Stimulated activated CD4-positive, alpha-beta T cell treated with anti-CD3 and anti-CD28 coated beads, Interleukin-1b, Interleukin-23, amount 100 ng/mL, for 1 hour (primary cell): ENCODE data around the gene ST14.
"Not testable (repeated sequence)": the region's sequence is repeated elsewhere in the genome, so short reads cannot be mapped to it uniquely, and the experiment has no call there.

Experiments
- DNase-seq, 2 donors: peaks; one replicate each; pipeline ENCODE4 v3.0.0-alpha.2; 2020; ENCODE audit warnings: low read depth in 2 of 2

ST14 gene

GRCh38 chr11:130188047-130188446 is 28.5 kb downstream of the ST14 start:
- DNase-seq, result no peak

GRCh38 chr11:130188585-130189347 is 29.2 kb downstream of the ST14 start:
- no peak for DNase-seq

DNA sequence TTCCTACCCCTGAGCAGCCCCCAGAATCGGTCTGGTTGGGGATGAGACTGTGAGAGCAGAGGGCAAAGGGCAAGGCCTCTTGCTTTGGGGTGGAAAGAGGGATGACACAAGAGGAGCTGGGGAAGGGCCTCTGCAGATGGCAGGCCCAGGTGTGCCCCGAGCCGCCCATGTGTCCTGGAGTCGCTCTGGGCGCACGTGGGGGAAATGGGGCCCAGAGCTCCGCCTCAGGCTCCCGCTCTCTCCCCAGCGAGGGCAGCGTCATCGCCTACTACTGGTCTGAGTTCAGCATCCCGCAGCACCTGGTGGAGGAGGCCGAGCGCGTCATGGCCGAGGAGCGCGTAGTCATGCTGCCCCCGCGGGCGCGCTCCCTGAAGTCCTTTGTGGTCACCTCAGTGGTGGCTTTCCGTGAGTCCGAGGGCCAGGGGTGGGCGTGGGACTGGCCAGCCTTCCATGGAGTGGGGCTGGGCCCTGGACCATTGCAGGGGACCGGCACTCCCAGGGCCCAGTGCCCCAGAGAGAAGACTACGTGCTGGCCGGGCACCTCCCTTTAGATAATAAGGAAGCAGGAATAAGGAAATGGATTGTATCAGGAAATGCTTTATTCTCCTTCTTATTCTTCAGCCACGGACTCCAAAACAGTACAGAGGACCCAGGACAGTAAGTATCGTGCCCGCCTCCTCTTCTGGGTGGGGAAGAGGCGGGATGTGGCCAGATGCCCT is 30.1 kb downstream of the ST14 start:
- no peak for DNase-seq

GRCh38 chr11:130190371-130190881 is 30.8 kb downstream of the ST14 start:
- no peak for DNase-seq

DNA sequence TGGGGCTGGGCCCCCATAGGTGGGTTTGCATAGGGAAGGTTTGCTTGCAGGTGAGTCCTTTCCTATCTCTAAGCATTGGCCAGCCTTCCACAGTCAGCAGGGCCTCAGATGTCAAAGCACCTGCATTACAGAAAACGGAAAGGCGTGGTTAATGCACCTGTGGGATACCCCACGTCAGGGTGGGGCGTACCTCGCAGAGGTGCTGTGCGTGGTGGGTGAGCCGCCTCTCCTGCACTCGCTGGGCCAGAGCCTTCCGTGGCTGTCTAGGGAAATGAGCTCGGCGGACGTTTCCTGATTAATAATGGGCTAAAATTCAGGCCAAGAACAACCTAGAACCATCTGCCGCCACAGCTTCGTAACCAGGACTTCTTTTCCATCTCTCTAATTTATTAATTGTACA is 32.3 kb downstream of the ST14 start:
- DNase-seq, result no peak

GRCh38 chr11:130192845-130193267 is 33.3 kb downstream of the ST14 start:
- no peak for DNase-seq

DNA sequence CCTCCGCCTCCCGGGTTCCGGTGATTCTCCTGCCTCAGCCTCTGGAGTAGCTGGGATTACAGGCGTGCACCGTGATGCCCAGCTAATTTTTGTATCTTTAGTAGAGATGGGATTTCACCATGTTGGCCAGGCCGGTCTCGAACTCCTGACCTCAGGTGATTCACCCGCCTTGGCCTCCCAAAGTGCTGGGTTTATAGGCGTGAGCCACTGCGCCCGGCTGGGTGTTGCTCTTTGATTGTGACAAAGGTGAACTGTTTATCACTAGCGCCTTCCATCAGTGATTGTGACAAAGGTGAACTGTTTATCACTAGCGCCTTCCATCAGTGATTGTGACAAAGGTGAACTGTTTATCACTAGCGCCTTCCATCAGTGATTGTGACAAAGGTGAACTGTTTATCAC is 34.0 kb downstream of the ST14 start:
- not testable (repeated sequence) for DNase-seq

- DNase-seq, result no peak
These were observed 34.9 kb downstream of the ST14 start for GRCh38 chr11:130194241-130195023.

- no peak for DNase-seq
These were observed 37.9 kb downstream of the ST14 start for GRCh38 chr11:130197386-130198035.

- DNase-seq, result no peak
These were observed 38.7 kb downstream of the ST14 start for GRCh38 chr11:130198292-130198691.

DNA sequence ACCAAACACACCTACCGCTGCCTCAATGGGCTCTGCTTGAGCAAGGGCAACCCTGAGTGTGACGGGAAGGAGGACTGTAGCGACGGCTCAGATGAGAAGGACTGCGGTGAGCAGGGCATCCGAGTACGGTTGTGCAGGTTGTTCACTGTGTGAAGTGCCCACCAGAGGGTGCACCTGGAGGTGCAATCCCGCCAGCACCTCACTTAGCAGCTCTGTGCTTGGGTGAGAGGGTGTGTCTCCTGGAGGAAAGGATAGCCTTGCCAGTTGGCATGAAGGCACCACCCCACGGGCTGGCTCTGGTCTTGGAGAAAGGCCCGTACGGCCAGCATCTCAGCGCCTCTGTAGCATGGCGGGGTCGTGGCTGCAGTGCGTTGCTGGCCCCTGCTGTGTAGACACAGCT is 39.4 kb downstream of the ST14 start:
- DNase-seq, result no peak

GRCh38 chr11:130199792-130200191 is 40.2 kb downstream of the ST14 start:
- no peak for DNase-seq

DNA sequence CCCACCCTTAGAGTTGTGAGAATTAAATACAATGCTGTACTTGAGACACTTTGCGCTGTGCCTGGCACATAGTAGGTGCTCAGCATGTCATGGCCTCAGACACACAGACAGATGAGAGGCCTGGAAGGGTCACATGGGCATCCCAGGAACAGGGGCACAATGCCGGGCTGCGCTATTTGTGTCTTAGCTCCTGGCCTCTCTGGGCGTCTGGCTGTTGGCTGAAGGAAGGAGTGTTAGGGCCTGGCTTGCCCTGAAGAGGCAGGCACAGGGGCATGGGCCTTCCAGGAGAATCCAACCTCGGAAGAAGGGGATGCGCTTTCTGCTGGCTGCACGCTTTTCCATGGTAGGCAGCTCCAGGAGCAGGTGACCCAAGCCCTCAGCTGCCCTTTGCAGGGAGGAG is 41.4 kb downstream of the ST14 start:
- DNase-seq, result no peak

DNA sequence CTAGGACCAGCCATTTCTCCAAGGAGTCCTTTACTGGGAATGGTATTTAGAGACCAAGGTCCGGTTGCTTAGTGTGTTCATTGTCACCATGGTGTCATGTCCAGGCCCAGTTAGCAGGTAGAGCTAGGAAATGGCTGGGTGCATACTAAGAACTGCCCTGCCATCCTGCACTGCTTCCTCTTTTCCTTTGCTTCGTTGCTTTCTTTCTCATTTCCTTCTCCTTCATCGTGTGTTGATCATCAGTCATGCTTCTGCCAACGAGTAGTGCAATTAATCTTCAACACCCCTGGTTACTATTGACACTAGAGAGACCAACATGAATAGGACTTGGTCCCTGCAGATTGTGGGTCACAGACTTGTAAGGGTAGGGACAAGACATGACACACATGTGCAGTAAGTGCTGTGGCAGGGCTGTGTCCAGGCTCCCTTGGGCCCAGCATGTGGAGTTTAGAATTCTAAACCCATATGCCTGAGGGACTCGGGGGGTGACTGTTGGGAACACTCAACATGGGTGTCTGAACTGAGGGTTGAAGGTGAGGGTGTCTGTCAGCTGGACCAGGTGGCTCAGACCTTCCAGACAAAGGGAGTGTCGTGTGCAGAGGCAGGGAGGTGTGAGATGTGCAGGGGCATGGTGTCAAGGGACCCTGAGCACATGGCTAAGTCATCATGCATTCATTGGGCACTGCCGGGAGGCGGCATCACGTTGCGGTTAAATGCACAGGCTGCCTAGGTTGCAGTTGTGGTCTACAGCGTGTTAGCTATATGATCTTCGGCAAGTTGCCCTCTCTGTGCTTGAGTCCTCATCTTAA is 42.6 kb downstream of the ST14 start:
- DNase-seq, result no peak

DNA sequence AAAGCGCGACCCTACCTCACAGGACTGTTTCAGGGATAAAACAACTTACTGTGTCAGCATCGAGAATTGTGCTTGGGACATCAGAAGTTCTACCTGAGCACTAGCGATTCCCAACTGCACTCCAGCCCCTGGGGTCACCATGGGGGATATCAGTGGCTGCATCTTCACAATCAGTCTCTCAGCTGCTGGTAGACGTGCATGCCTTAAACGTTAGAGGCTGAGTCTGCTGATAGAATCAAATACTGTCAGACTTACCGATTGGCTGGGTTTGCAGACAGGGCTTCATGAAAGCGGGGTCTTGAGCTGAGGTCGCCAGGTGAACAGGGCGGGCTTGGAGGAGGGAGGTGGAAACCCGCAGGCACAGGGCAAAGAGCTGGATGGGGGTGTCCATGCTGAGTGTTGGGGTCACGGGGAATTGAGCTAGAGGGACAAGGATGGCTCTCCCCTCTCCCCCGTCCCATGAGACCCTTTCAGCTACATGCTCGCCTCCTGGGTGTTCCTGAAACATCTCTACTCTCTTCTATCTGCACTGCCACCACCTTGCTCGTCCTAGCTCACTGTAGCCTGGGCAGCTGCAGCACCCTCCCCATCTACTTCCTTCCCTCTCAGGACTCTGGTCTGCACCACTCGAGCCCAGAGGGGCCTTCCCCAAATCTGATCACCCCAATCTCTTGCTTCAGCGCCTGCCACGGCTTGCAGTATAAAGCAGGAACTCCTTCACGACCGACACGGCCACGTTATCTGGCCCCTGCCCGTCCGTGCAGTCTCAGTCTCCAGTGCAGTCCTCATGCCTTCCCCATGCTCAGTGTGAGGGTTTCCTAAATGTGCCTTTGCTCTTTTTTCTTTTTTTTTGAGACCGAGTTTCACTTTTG is 43.5 kb downstream of the ST14 start:
- DNase-seq, result no peak

- DNase-seq, result no peak
These were observed 44.5 kb downstream of the ST14 start for GRCh38 chr11:130203766-130204702.

- DNase-seq, result no peak
These were observed 45.1 kb downstream of the ST14 start for GRCh38 chr11:130204703-130205095.

DNA sequence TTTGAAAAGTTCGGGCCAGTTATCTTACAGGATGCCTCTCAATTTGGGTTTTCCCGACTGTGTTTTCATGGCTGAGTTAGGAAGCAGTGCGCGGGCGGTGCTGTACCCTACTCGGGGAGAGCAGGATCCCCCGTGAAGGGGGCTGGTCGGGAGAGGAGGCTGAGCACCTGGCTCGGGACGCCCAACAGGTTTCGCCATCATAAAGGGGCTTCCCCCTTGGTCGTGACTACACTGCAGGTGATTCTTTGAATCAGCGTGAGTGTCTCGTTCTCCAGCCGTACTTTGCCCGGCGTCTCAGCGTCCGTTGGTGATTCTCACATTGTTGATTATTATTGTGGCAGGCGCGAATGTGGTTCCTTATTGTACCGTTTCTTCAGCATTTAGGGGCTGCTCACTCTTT is 46.6 kb downstream of the ST14 start:
- DNase-seq, result no peak
